CD4-positive, alpha-beta T cell treated with Interleukin-15 for 4 hours (primary cell): ENCODE results near the gene NUTM2B.
"Not testable (repeated sequence)": the region's sequence is repeated elsewhere in the genome, so short reads cannot be mapped to it uniquely, and the experiment has no call there.

Source experiments
- DNase-seq: peaks from one replicate; pipeline ENCODE4 v3.0.0-alpha.2; 2020; ENCODE audit warnings: low spot score

The NUTM2B gene

DNA sequence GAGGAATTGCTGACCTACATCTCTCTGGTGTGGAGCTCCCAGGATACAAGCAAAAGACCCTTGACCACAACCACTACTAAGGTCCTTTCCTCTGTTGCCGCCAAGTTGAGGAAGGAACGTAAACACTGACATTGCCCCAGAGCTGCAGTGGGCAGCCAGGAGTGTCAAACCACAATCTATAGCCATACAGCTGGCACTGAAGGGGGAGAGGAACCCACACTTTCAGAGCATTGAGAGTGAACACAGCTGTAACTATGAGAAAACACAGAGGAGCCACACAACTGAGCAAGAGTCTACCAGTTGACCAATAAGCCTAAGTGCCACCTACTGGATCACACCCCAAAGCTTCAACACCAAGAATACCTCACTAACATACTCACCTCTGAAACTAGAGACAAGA is 45.5 kb downstream of the NUTM2B start:
- DNase-seq: not testable (repeated sequence)

DNA sequence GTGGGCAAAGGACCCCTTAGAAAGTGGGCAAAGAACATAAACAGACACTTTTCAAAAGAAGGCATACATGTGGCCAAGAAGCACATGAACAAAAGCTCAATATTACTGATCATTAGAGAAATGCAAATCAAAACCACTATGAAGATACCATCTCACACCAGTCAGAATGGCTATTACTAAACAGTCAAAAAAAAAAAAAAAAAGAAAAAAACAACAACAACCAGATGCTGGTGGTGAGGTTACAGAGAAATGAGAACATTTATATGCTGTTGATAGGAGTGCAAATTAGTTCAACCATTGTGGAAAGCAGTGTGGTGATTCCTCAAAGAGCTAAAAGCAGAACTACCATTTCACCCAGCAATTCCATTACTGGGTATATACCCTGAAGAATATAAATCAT is 50.6 kb downstream of the NUTM2B start:
- not testable (repeated sequence) for DNase-seq

DNA sequence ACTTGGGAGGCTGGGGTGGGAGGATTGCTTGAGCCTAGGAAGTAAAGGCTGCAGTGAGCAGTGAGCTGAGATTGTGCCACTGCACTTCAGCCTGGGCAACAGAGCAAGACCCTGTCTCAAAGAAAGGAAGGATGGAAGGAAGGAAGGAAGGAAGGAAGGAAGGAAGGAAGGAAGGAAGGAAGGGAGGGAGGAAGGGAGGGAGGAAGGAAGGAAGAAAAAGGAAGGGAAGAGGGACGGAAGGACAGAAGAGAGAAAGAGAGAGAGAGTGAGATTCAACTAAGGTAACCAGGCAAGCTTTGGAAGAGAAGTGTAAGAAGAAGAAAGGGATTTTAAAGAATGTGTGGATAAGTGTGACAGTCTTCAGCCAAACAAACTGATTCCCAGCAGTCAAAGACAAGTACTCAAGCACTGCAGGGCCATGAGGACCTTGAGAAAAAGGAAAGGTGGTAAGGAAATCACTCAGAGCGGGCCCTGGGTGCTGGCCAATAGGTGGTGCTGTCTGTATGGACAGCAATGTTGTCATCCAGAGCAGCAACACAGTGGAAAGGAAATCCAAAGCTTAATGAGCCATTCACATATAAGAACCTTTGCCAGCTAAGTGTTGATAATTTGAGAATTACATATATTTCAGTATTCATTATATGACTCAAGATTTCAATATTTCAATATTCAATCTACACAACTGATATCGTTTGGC is 55.4 kb downstream of the NUTM2B start:
- not testable (repeated sequence) for DNase-seq
